Kidney (tissue), 14 donors: ENCODE results near the gene DNAJC15. TPM values are rescaled to one million over a fixed set of nuclear protein-coding genes. Genes with fewer than 3 reads are reported as not detected.
A peak's percentile ranks its signal among the peaks of the same experiment; 100 is the strongest.

ENCODE experiments used
- DNase-seq, 5 donors: peaks; one replicate each; pipeline ENCODE4 v3.0.0-alpha.2; 2013 to 2020
- FAIRE-seq: peaks from 2 replicates; lab custom pipeline; 2012; peaks lifted over from hg19 to GRCh38; lab: Jason Lieb, UNC
- H3K27ac ChIP-seq, 2 donors: one replicate each; pipeline ENCODE4 v1.7.0; 2013; ENCODE audit warnings: low read depth in 2 of 2, low read length in 2 of 2, inconsistent platforms in 1 of 2
- H3K27me3 ChIP-seq: one replicate; pipeline ENCODE4 v1.7.1; 2013; ENCODE audit warnings: low read length, inconsistent platforms; ENCODE audit not compliant: control insufficient read depth, insufficient read depth
- H3K36me3 ChIP-seq, 3 donors: one replicate each; pipeline versions ENCODE4 v1.7.0 to v1.7.1; 2013; ENCODE audit warnings: low read length in 3 of 3, control low read depth in 1 of 3, inconsistent platforms in 1 of 3; ENCODE audit not compliant: insufficient read depth in 3 of 3, control insufficient read depth in 2 of 3
- H3K4me1 ChIP-seq, 3 donors: one replicate each; pipeline versions ENCODE4 v1.7.0 to v1.7.1; 2013; ENCODE audit warnings: low read length in 3 of 3, inconsistent platforms in 1 of 3, low read depth in 1 of 3; ENCODE audit not compliant: control insufficient read depth in 2 of 3, insufficient read depth in 2 of 3
- H3K4me3 ChIP-seq, 3 donors: one replicate each; pipeline versions ENCODE4 v1.7.0 to v1.8.1; 2013; ENCODE audit warnings: low read length in 3 of 3, control low read depth in 1 of 3, inconsistent platforms in 1 of 3
- H3K9ac ChIP-seq, 3 donors: one replicate each; pipeline versions ENCODE4 v1.7.0 to v1.7.1; 2013; ENCODE audit warnings: low read length in 3 of 3, control low read depth in 1 of 3, inconsistent platforms in 1 of 3
- H3K9me3 ChIP-seq, 3 donors: one replicate each; pipeline versions ENCODE4 v1.7.0 to v1.7.1; 2013; ENCODE audit warnings: low read length in 3 of 3, control low read depth in 1 of 3, inconsistent platforms in 1 of 3; ENCODE audit not compliant: control insufficient read depth in 2 of 3, insufficient read depth in 1 of 3
- CTCF ChIP-seq: IDR thresholded peaks from 3 replicates; pipeline ENCODE4 v1.5.1; 2012; ENCODE audit warnings: mild to moderate bottlenecking, moderate library complexity, borderline replicate concordance; ENCODE audit not compliant: insufficient read depth; ENCODE audit errors: extremely low read depth
- intact Hi-C: fragments of 100-400 bp; cut with DNase I; formaldehyde crosslinking; loops from one replicate; pipeline ENCODE4 v1.11.1; 2022
- polyA plus RNA-seq: library from polyadenylated mRNA; stranded (reverse); fragments of 350-450 nt; fragmentation: Illumina TruSeq; extraction: RNeasy Lipid Tissue Mini Kit (QIAGEN cat#74804); gene quantifications from one replicate; pipeline ENCODE4 v1.2.3, GENCODE V29; 2014; ENCODE audit warnings: low read depth, low replicate concordance; ENCODE audit not compliant: insufficient read depth
- total RNA-seq: library from RNA; stranded (reverse); fragmentation: NEBNext Ultra II Directional; extraction: Animal tissue kit (Norgen Biotek cat#: 25700); gene quantifications from one replicate; pipeline ENCODE4 v1.2.1, GENCODE V29; 2021
- donor health status: control.
- donor health status: control.
- donor health status: control.
- donor health status: control.
- donor health status: control.
- donor health status: DM: yes; HTN: yes; CAD: no.
- donor health status: Normal renal cell carcinoma (clear cell type).

DNAJC15 gene
- total and polyA plus RNA-seq, 2 donors from 2014 or later: 18.8 to 31.0 TPM

- Histone ChIP-seq H3K4me3 (no peak overlapping the region), H3K27ac (no peak overlapping the region), H3K4me1 (peaks cover 0 to 5% (median 0%) of the 10 kb centered on the region in 3 donors), H3K9ac (no peak overlapping the region), H3K9me3 (peaks cover 0 to 5% (median 0%) of the 10 kb centered on the region in 3 donors), H3K36me3 (no peaks in the 10 kb centered on the region), H3K27me3 (no peaks in the 10 kb centered on the region)
- no peak for TF ChIP-seq CTCF
- DNase-seq (peak in 1 of 5 donors; percentile 15), FAIRE-seq (no peak)
- intact Hi-C loops: no loop called here
Measured at GRCh38 chr13:43095771-43096719, 72.7 kb downstream of the DNAJC15 start.

- Histone ChIP-seq H3K9me3 (peaks cover 0 to 5% (median 0%) of the 10 kb centered on the region in 3 donors), H3K27me3 (no peaks in the 10 kb centered on the region), H3K36me3 (no peaks in the 10 kb centered on the region), H3K4me3 (no peak overlapping the region), H3K9ac (no peak overlapping the region), H3K27ac (no peak overlapping the region), H3K4me1 (peaks cover 0 to under 1% (median 0%) of the 10 kb centered on the region in 3 donors)
- TF ChIP-seq CTCF: no peak
- intact Hi-C loops: no loop called here
- DNase-seq (no peak), FAIRE-seq (no peak)
Measured at GRCh38 chr13:43100667-43101066, 77.3 kb downstream of the DNAJC15 start.

GRCh38 chr13:43102304-43102703 lies 78.9 kb downstream of the DNAJC15 start:
- Histone ChIP-seq H3K9ac (no peak overlapping the region), H3K27ac (no peak overlapping the region), H3K4me3 (no peak overlapping the region), H3K4me1 (no peaks in the 10 kb centered on the region), H3K9me3 (peaks cover 0 to 5% (median 0%) of the 10 kb centered on the region in 3 donors), H3K27me3 (no peaks in the 10 kb centered on the region), H3K36me3 (no peaks in the 10 kb centered on the region)
- DNase-seq (no peak), FAIRE-seq (no peak)
- TF ChIP-seq CTCF: no peak
- intact Hi-C loops: no loop called here
